B cell (primary cell): ENCODE measurements around the gene OR6C3. TPM values are rescaled to one million over a fixed set of nuclear protein-coding genes. Genes with fewer than 3 reads are reported as not detected.

Experiments
- ATAC-seq: fragments of 200-7000 bp; cut with Tn5 transposase; one replicate; pipeline ENCODE4 v1.10.0; 2021; ENCODE audit warnings: low read depth, mild to moderate bottlenecking, moderate number of reproducible peaks, moderate library complexity
- CTCF ChIA-PET: fragments of 350-600 bp; sonication (Branson Sonifier 250); formaldehyde crosslinking; loops from one replicate; lab custom pipeline; 2021; ENCODE audit warnings: antibody characterized with exemption, inconsistent platforms; lab: Charles Lee
- POLR2A ChIA-PET: fragments of 350-600 bp; sonication (Branson Sonifier 250); formaldehyde crosslinking; loops from one replicate; lab custom pipeline; 2021; ENCODE audit warnings: antibody characterized with exemption; lab: Charles Lee
- DNase-seq: peaks from one replicate; pipeline ENCODE4 v3.0.0; 2013
- H2AFZ ChIP-seq: 2 replicates; pipeline ENCODE4 v1.6.1; 2012; ENCODE audit warnings: mild to moderate bottlenecking, low read depth, low read length; ENCODE audit not compliant: insufficient read depth, poor library complexity, severe bottlenecking
- H3K27ac ChIP-seq, 2 donors: 1 replicate in 1 of 2; 2 replicates in 1 of 2; pipeline ENCODE4 v1.5.1; 2012 to 2013; ENCODE audit warnings: low read length in 2 of 2, mild to moderate bottlenecking in 2 of 2, moderate library complexity in 1 of 2
- H3K27me3 ChIP-seq, 4 experiments: fragments of 200-600 bp in 1 of 4; sonication (generic) in 1 of 4; replicated peaks in 1 of 4; 1 replicate in 2 of 4; 2 replicates in 2 of 4; pipeline versions ENCODE4 v1.6.1 to v1.7.0; 2013 to 2016; ENCODE audit warnings: low read length in 3 of 4, mild to moderate bottlenecking in 2 of 4, mixed read lengths in 1 of 4, moderate library complexity in 1 of 4; ENCODE audit not compliant: insufficient read depth in 4 of 4, control insufficient read depth in 3 of 4; ENCODE audit errors: control extremely low read depth in 1 of 4
- H3K36me3 ChIP-seq, 2 experiments: replicated peaks in 1 of 2; 1 replicate in 1 of 2; 2 replicates in 1 of 2; pipeline versions ENCODE4 v1.6.1 to v1.7.1; 2013; ENCODE audit warnings: low read length in 1 of 2; ENCODE audit not compliant: insufficient read depth in 2 of 2, control insufficient read depth in 1 of 2; ENCODE audit errors: control extremely low read depth in 1 of 2, extremely low read depth in 1 of 2
- H3K4me1 ChIP-seq, 2 donors: fragments of 200-600 bp in 1 of 2; sonication (generic) in 1 of 2; 1 replicate in 1 of 2; 2 replicates in 1 of 2; pipeline versions ENCODE4 v1.5.1 to v1.6.1; 2013 to 2017; ENCODE audit warnings: low read length in 2 of 2; ENCODE audit not compliant: control insufficient read depth in 2 of 2, insufficient read depth in 2 of 2
- H3K4me2 ChIP-seq: replicated peaks from 2 replicates; pipeline ENCODE3; 2012; ENCODE audit warnings: mild to moderate bottlenecking, low read depth, low read length; ENCODE audit not compliant: poor library complexity, severe bottlenecking
- H3K4me3 ChIP-seq, 5 experiments: fragments of 200-600 bp in 1 of 5; sonication (generic) in 1 of 5; 1 replicate in 3 of 5; 2 replicates in 2 of 5; pipeline versions ENCODE4 v1.5.1 to v1.7.0; 2011 to 2016; ENCODE audit warnings: low read length in 4 of 5, mild to moderate bottlenecking in 4 of 5, low read depth in 2 of 5, control low read depth in 1 of 5, moderate library complexity in 1 of 5; ENCODE audit not compliant: insufficient read depth in 1 of 5; ENCODE audit errors: control extremely low read depth in 1 of 5, extremely low read depth in 1 of 5
- H3K79me2 ChIP-seq: fragments of 200-600 bp; sonication (generic); one replicate; pipeline ENCODE4 v1.6.0; 2016; ENCODE audit warnings: low read length; ENCODE audit not compliant: control insufficient read depth, insufficient read depth
- H3K9ac ChIP-seq: fragments of 200-600 bp; sonication (generic); 2 replicates; pipeline ENCODE4 v1.6.1; 2017; ENCODE audit warnings: mild to moderate bottlenecking, low read length, moderate library complexity
- H3K9me3 ChIP-seq, 3 donors: one replicate each; pipeline versions ENCODE4 v1.6.1 to v1.7.1; 2013; ENCODE audit warnings: low read length in 2 of 3; ENCODE audit not compliant: control insufficient read depth in 2 of 3, insufficient read depth in 1 of 3; ENCODE audit errors: control extremely low read depth in 1 of 3
- H4K20me1 ChIP-seq: 2 replicates; pipeline ENCODE4 v1.6.0; 2012; ENCODE audit warnings: mild to moderate bottlenecking, low read length; ENCODE audit not compliant: insufficient read depth, control insufficient read depth, poor library complexity, severe bottlenecking
- H3K27ac Mint-ChIP-seq: one replicate; pipeline ENCODE4 v1.8.0; 2021; ENCODE audit warnings: mixed read lengths
- H3K27me3 Mint-ChIP-seq: one replicate; pipeline ENCODE4 v1.8.0; 2021; ENCODE audit warnings: mixed read lengths
- H3K4me1 Mint-ChIP-seq: one replicate; pipeline ENCODE4 v1.8.0; 2021; ENCODE audit warnings: mixed read lengths
- H3K4me3 Mint-ChIP-seq: one replicate; pipeline ENCODE4 v1.8.0; 2021; ENCODE audit warnings: mixed read lengths
- H3K9me3 Mint-ChIP-seq: one replicate; pipeline ENCODE4 v1.8.0; 2022; ENCODE audit warnings: mixed read lengths; ENCODE audit not compliant: insufficient read depth
- EZH2 ChIP-seq: IDR thresholded peaks from 2 replicates; pipeline ENCODE4 v1.6.1; 2012; ENCODE audit warnings: borderline replicate concordance, low read depth, mild to moderate bottlenecking, moderate library complexity, low read length; ENCODE audit not compliant: insufficient read depth, poor library complexity, severe bottlenecking
- WGBS: methylation state at CpG from one replicate; pipeline ENCODE4 v1.1.5; 2013; ENCODE audit warnings: missing lambda C conversion rate; ENCODE audit not compliant: insufficient coverage; 5-methylcytosine and 5-hydroxymethylcytosine counted together
- intact Hi-C: fragments of 100-400 bp; cut with micrococcal nuclease; formaldehyde crosslinking; loops from one replicate; pipeline ENCODE4 v1.10.0; 2022
- polyA plus RNA-seq: library from polyadenylated mRNA; depleted of rRNA; stranded (reverse); fragments of >200 nt; gene quantifications from 2 replicates; pipeline ENCODE4 v1.2.3, GENCODE V29; 2012
- total RNA-seq, 2 donors: library from RNA; stranded (reverse); fragments of 120-200 nt in 1 of 2; gene quantifications; 1 replicate in 1 of 2; 2 replicates in 1 of 2; pipeline versions ENCODE4 v1.2.3 to v1.2.4, GENCODE V29; 2013 to 2022
- TF ChIP-seq, protein P1 (sequence below): fragments of 200-600 bp; IDR thresholded peaks from one replicate; pipeline ENCODE4 v1.8.0; 2022; ENCODE audit warnings: antibody characterized with exemption, mild to moderate bottlenecking

OR6C3 gene
- total and polyA plus RNA-seq, 2 donors (not counting 1 experiment from before 2014, with no cell fraction given): not detected

DNA sequence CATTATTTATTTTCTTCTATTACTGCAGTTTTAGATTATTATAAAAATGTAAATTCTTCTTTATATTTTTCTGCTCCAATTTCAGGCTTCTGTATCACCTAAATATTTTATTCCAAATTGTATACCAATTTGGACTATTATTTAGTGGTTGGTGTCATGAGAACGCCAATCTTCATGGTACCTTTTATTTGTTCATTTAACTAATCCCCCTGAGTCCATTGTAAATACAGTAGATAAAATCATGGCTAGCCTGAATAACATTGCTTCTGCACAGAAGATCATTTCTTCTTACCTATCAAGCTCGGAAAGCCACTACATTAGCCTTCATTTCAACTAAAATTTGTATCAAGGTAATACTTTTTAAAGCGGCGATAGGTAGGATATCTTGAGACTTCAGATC, 32.1 kb downstream of the OR6C3 start, which contains the start of gene OR6C75:
Gene OR6C75, plus strand, starts transcription at position 301 of the 400 bp plus-strand sequence. CDS start 2,136 bp downstream, outside the sequence.
- H3K79me2 ChIP-seq: no peaks in the 10 kb centered on the region
- Mint-ChIP-seq H3K4me1 (no peaks in the 10 kb centered on the region), H3K4me3 (no peak within 1 kb of the TSS), H3K27me3 (peaks cover 25% of the 10 kb centered on the region), H3K27ac (no peak within 1 kb of the TSS), H3K9me3 (no peaks in the 10 kb centered on the region)
- no peaks in the 10 kb centered on the region for H3K4me1 ChIP-seq
- H3K9me3 ChIP-seq: peaks cover 0 to 2% (median 0%) of the 10 kb centered on the region in 3 donors
- DNase-seq (no peak), ATAC-seq (no peak)
- no peak within 1 kb of the TSS for H3K4me2 ChIP-seq
- H4K20me1 ChIP-seq: no peaks in the 10 kb centered on the region
- intact Hi-C loops: no loop called here
- H2AFZ ChIP-seq: no peak within 1 kb of the TSS
- ChIA-PET POLR2A (no interaction called here), CTCF (no interaction called here)
- H3K27ac ChIP-seq: no peak within 1 kb of the TSS
- no CpG with 5 or more reads among the region's 4 CpGs for WGBS
- peaks cover 0 to 6% (median 6%) of the 10 kb centered on the region in 4 experiments for H3K27me3 ChIP-seq
- H3K4me3 ChIP-seq: no peak within 1 kb of the TSS
- no peak within 1 kb of the TSS for H3K9ac ChIP-seq
- H3K36me3 ChIP-seq: no peaks in the 10 kb centered on the region
- no peak for TF ChIP-seq EZH2
- TF ChIP-seq, protein P1, sequence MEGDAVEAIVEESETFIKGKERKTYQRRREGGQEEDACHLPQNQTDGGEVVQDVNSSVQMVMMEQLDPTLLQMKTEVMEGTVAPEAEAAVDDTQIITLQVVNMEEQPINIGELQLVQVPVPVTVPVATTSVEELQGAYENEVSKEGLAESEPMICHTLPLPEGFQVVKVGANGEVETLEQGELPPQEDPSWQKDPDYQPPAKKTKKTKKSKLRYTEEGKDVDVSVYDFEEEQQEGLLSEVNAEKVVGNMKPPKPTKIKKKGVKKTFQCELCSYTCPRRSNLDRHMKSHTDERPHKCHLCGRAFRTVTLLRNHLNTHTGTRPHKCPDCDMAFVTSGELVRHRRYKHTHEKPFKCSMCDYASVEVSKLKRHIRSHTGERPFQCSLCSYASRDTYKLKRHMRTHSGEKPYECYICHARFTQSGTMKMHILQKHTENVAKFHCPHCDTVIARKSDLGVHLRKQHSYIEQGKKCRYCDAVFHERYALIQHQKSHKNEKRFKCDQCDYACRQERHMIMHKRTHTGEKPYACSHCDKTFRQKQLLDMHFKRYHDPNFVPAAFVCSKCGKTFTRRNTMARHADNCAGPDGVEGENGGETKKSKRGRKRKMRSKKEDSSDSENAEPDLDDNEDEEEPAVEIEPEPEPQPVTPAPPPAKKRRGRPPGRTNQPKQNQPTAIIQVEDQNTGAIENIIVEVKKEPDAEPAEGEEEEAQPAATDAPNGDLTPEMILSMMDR: no peak

DNA sequence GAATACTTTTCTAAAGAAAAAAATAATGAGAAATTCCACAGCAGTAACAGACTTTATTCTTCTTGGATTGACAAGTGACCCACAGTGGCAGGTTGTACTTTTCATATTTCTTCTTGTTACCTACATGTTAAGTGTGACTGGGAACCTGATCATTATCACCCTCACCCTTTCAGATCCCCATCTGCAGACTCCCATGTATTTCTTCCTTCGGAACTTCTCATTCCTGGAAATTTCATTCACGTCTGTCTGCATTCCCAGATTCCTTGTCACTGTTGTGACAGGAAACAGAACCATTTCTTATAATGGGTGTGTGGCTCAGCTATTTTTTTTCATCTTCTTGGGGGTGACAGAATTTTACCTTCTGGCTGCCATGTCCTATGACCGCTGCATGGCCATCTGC, 34.5 kb downstream of the OR6C3 start:
- Mint-ChIP-seq H3K4me1 (no peaks in the 10 kb centered on the region), H3K27me3 (peaks cover 21% of the 10 kb centered on the region), H3K27ac (no peak overlapping the region), H3K4me3 (no peak overlapping the region), H3K9me3 (no peaks in the 10 kb centered on the region)
- DNase-seq (no peak), ATAC-seq (no peak)
- H3K9me3 ChIP-seq: no peaks in the 10 kb centered on the region
- no peak overlapping the region for H3K9ac ChIP-seq
- POLR2A ChIA-PET: no interaction called here
- no peaks in the 10 kb centered on the region for H3K79me2 ChIP-seq
- H3K4me1 ChIP-seq: no peaks in the 10 kb centered on the region
- peaks cover 0 to 6% (median 6%) of the 10 kb centered on the region in 4 experiments for H3K27me3 ChIP-seq
- H3K4me3 ChIP-seq: no peak overlapping the region
- no peak overlapping the region for H2AFZ ChIP-seq
- 60% methylated on average over 1 of the region's 3 CpGs for WGBS
- no peaks in the 10 kb centered on the region for H3K36me3 ChIP-seq
- H3K27ac ChIP-seq: no peak overlapping the region
- H4K20me1 ChIP-seq: no peaks in the 10 kb centered on the region
- no peak for TF ChIP-seq EZH2
- TF ChIP-seq, protein P1: no peak
- H3K4me2 ChIP-seq: no peak overlapping the region
- intact Hi-C loops: no loop called here
- CTCF ChIA-PET: no interaction called here
